Neural cell (in vitro differentiated cells): ENCODE measurements around the gene PHLPP2. TPM values are rescaled to one million over a fixed set of nuclear protein-coding genes. Genes with fewer than 3 reads are reported as not detected.
"Not testable (repeated sequence)": the region's sequence is repeated elsewhere in the genome, so short reads cannot be mapped to it uniquely, and the experiment has no call there.

Experiments
- H2AFZ ChIP-seq: fragments of 200-600, 300-800 bp; sonication (generic), shearing (Covaris generic); 2 replicates; pipeline ENCODE4 v1.6.0; 2014; ENCODE audit warnings: low read depth, mild to moderate bottlenecking, antibody characterized with exemption, low read length, moderate library complexity
- H3F3A ChIP-seq: fragments of 200-600 bp; shearing (Covaris generic); 2 replicates; pipeline ENCODE4 v1.6.1; 2016; ENCODE audit warnings: mild to moderate bottlenecking, moderate library complexity, mixed read lengths, antibody characterized with exemption, low read length; ENCODE audit not compliant: insufficient read depth, poor library complexity, severe bottlenecking
- H3K27ac ChIP-seq: fragments of 200-600, 300-800 bp; sonication (generic), shearing (Covaris generic); 2 replicates; pipeline ENCODE4 v1.5.1; 2014; ENCODE audit warnings: mild to moderate bottlenecking, low read length, moderate library complexity
- H3K27me3 ChIP-seq: fragments of 300-800, 200-600 bp; sonication (generic), shearing (Covaris generic); 2 replicates; pipeline ENCODE4 v1.6.0; 2014; ENCODE audit warnings: mild to moderate bottlenecking, low read depth, low read length, moderate library complexity; ENCODE audit not compliant: insufficient read depth
- H3K36me3 ChIP-seq: fragments of 300-800, 200-600 bp; sonication (generic), shearing (Covaris generic); 2 replicates; pipeline ENCODE4 v1.5.1; 2014; ENCODE audit warnings: mild to moderate bottlenecking, antibody characterized with exemption, low read length, moderate library complexity; ENCODE audit not compliant: insufficient read depth
- H3K4me2 ChIP-seq: fragments of 300-800, 200-600 bp; sonication (generic), shearing (Covaris generic); 2 replicates; pipeline ENCODE4 v1.6.0; 2014; ENCODE audit warnings: mild to moderate bottlenecking, low read length
- H3K4me3 ChIP-seq: fragments of 300-800, 200-600 bp; sonication (generic), shearing (Covaris generic); 2 replicates; pipeline ENCODE4 v1.5.1; 2014; ENCODE audit warnings: mild to moderate bottlenecking, low read length, moderate library complexity
- H3K79me2 ChIP-seq: fragments of 200-600 bp; shearing (Covaris generic); replicated peaks from 2 replicates; pipeline ENCODE4 v1.6.0; 2014; ENCODE audit warnings: mild to moderate bottlenecking, low read length, moderate library complexity; ENCODE audit not compliant: insufficient read depth
- H3K9ac ChIP-seq: fragments of 300-800, 200-600 bp; sonication (generic), shearing (Covaris generic); 2 replicates; pipeline ENCODE4 v1.6.1; 2016; ENCODE audit warnings: mild to moderate bottlenecking, low read length, mixed read lengths
- H3K9me2 ChIP-seq: fragments of 200-600 bp; shearing (Covaris generic); 2 replicates; pipeline ENCODE4 v1.6.1; 2016; ENCODE audit warnings: mild to moderate bottlenecking, low read length, mixed read lengths; ENCODE audit not compliant: insufficient read depth
- H3K9me3 ChIP-seq: fragments of 200-600, 300-800 bp; sonication (generic), shearing (Covaris generic); 2 replicates; pipeline ENCODE4 v1.6.1; 2016; ENCODE audit warnings: mild to moderate bottlenecking, mixed run types, low read length, moderate library complexity, mixed read lengths
- H4K20me1 ChIP-seq: fragments of 200-600 bp; shearing (Covaris generic); 2 replicates; pipeline ENCODE4 v1.6.1; 2016; ENCODE audit warnings: mild to moderate bottlenecking, mixed run types; ENCODE audit not compliant: insufficient read depth
- POLR2AphosphoS5 ChIP-seq: IDR thresholded peaks from 2 replicates; pipeline ENCODE4 v1.6.1; 2012
- RAD21 ChIP-seq: fragments of 450-650 bp; conservative IDR thresholded peaks from 2 replicates; pipeline ENCODE4 v1.6.1; 2014; ENCODE audit warnings: antibody characterized with exemption, mild to moderate bottlenecking, moderate library complexity
- SMC3 ChIP-seq: fragments of 450-650 bp; conservative IDR thresholded peaks from 2 replicates; pipeline ENCODE4 v1.6.1; 2014; ENCODE audit warnings: antibody characterized with exemption, mild to moderate bottlenecking, moderate library complexity; ENCODE audit not compliant: poor library complexity
- TAF1 ChIP-seq: IDR thresholded peaks from 2 replicates; pipeline ENCODE4 v1.6.1; 2012; ENCODE audit warnings: low read depth
- polyA plus RNA-seq: library from polyadenylated mRNA; depleted of rRNA; stranded (reverse); fragments of >200 nt; gene quantifications from 2 replicates; pipeline ENCODE4 v1.2.3, GENCODE V29; 2014
- TF ChIP-seq, protein P1 (sequence below): IDR thresholded peaks from 2 replicates; pipeline ENCODE4 v1.6.1; 2012; ENCODE audit warnings: borderline replicate concordance
- TF ChIP-seq, protein P2 (sequence below): fragments of 450-650 bp; IDR thresholded peaks from 2 replicates; pipeline ENCODE4 v1.5.1; 2014; ENCODE audit warnings: antibody characterized with exemption, mild to moderate bottlenecking, moderate library complexity; ENCODE audit not compliant: poor library complexity, severe bottlenecking

PHLPP2 gene
- polyA plus RNA-seq, 1 donor from 2014 or later, result 11.0 TPM

DNA sequence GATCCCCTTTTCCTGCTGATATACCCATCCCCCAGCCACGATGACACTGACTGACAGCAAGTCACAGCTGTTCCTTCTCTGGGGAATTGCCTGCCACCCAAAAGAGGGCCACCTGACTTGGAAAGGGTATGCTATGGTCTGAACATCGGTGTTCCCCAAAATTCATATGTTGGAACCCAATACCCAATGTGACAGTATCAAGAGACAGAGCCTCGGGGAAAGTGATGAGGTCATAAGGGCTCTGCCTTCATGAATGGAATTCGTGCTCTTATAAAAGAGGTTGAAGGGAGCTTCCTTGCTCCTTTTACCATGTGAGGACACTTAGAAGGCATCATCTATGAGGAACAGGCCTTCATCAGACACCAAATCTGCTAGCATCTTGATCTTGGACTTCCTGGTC lies 106.1 kb downstream of the PHLPP2 start:
- no peaks in the 10 kb centered on the region for H3K36me3 ChIP-seq
- no peak overlapping the region for H3K4me3 ChIP-seq
- peaks cover 5% of the 10 kb centered on the region for H3K27me3 ChIP-seq
- no peak for TF ChIP-seq TAF1
- no peaks in the 10 kb centered on the region for H3K9me2 ChIP-seq
- no peak overlapping the region for H3K27ac ChIP-seq
- H3K79me2 ChIP-seq, result no peaks in the 10 kb centered on the region
- H3K4me2 ChIP-seq, result no peak overlapping the region
- no peaks in the 10 kb centered on the region for H4K20me1 ChIP-seq
- H2AFZ ChIP-seq, result no peak overlapping the region
- H3K9ac ChIP-seq, result no peak overlapping the region
- no peaks in the 10 kb centered on the region for H3K9me3 ChIP-seq
- no peaks in the 10 kb centered on the region for H3F3A ChIP-seq

DNA sequence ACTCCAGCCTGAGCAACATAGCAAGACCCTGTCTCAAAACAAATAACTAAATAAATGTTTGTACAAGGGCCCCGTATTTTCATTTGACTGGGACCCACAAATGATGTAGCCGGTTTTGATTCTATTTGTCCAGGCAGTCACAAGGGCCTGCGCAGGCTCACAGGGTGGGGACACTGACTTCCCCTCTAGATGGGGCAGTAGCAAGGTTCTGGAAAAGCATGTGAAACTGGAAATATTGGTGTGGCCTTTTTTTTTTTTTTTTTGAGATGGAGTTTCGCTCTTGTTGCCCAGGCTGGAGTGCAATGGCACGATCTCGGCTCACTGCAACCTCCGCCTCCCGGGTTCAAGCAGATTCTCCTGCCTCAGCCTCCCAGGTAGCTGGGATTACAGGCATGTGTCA lies 109.5 kb downstream of the PHLPP2 start:
- not testable (repeated sequence) for H2AFZ ChIP-seq, H3K27ac ChIP-seq, H3F3A ChIP-seq, H3K79me2 ChIP-seq, H3K9me3 ChIP-seq, H3K4me2 ChIP-seq, H3K4me3 ChIP-seq, H3K9ac ChIP-seq, H3K27me3 ChIP-seq, H4K20me1 ChIP-seq, H3K36me3 ChIP-seq, H3K9me2 ChIP-seq

DNA sequence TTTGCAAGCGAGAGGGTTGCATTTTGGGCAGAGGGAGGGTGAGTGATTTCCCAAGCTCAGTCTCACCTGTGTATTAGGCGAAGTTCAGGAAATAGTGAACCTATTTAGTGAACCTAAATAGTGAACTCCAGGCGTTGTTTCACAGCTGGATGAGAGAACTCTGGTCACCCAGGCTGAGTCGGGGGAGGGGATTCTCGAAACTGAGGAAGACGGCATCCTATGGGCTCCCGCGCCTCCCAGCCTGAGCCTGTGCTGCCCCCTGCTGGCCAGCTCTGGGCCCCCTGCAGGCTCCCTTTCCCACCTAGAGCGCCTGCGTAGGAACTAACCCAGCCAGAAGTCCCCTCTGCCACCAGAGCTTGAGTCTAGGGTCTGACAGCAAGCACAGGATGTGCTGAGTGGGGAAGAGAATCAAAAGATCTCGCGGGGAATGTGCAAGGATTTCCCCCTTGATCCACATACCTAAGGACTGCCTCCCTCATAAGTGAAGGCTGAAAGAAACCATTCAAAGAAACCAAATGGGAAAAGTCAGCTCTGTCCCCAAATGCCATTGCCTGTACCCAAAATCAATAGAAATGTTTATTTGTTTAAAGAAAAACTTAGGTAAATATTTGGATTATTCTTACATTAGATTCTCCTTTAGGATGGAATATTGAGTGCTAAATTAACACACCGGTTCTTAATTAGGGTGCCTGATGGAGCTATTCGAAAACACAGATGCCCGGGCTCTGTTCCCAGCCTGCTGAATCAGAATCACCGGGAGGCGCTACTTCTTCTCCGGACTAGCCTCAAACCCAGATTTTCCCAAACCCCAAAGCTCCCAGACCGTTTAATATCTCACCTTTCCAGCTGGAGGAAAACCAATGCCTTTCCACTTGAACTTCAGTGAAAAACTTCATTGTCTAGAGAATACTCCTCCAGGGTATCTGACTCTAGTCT lies 113.3 kb downstream of the PHLPP2 start:
- no peak overlapping the region for H3K4me2 ChIP-seq
- H3K9me2 ChIP-seq, result no peaks in the 10 kb centered on the region
- no peak overlapping the region for H3K9ac ChIP-seq
- no peak overlapping the region for H3K4me3 ChIP-seq
- no peaks in the 10 kb centered on the region for H3K79me2 ChIP-seq
- H3K27me3 ChIP-seq, result no peaks in the 10 kb centered on the region
- no peaks in the 10 kb centered on the region for H3F3A ChIP-seq
- no peaks in the 10 kb centered on the region for H3K36me3 ChIP-seq
- no peak overlapping the region for H2AFZ ChIP-seq
- H3K9me3 ChIP-seq, result no peaks in the 10 kb centered on the region
- no peaks in the 10 kb centered on the region for H4K20me1 ChIP-seq
- TF ChIP-seq, protein P1, sequence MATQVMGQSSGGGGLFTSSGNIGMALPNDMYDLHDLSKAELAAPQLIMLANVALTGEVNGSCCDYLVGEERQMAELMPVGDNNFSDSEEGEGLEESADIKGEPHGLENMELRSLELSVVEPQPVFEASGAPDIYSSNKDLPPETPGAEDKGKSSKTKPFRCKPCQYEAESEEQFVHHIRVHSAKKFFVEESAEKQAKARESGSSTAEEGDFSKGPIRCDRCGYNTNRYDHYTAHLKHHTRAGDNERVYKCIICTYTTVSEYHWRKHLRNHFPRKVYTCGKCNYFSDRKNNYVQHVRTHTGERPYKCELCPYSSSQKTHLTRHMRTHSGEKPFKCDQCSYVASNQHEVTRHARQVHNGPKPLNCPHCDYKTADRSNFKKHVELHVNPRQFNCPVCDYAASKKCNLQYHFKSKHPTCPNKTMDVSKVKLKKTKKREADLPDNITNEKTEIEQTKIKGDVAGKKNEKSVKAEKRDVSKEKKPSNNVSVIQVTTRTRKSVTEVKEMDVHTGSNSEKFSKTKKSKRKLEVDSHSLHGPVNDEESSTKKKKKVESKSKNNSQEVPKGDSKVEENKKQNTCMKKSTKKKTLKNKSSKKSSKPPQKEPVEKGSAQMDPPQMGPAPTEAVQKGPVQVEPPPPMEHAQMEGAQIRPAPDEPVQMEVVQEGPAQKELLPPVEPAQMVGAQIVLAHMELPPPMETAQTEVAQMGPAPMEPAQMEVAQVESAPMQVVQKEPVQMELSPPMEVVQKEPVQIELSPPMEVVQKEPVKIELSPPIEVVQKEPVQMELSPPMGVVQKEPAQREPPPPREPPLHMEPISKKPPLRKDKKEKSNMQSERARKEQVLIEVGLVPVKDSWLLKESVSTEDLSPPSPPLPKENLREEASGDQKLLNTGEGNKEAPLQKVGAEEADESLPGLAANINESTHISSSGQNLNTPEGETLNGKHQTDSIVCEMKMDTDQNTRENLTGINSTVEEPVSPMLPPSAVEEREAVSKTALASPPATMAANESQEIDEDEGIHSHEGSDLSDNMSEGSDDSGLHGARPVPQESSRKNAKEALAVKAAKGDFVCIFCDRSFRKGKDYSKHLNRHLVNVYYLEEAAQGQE, result no peak
- TF ChIP-seq POLR2AphosphoS5 (no peak), RAD21 (peak; percentile 81), SMC3 (peak; percentile 75)
- TF ChIP-seq, protein P2, sequence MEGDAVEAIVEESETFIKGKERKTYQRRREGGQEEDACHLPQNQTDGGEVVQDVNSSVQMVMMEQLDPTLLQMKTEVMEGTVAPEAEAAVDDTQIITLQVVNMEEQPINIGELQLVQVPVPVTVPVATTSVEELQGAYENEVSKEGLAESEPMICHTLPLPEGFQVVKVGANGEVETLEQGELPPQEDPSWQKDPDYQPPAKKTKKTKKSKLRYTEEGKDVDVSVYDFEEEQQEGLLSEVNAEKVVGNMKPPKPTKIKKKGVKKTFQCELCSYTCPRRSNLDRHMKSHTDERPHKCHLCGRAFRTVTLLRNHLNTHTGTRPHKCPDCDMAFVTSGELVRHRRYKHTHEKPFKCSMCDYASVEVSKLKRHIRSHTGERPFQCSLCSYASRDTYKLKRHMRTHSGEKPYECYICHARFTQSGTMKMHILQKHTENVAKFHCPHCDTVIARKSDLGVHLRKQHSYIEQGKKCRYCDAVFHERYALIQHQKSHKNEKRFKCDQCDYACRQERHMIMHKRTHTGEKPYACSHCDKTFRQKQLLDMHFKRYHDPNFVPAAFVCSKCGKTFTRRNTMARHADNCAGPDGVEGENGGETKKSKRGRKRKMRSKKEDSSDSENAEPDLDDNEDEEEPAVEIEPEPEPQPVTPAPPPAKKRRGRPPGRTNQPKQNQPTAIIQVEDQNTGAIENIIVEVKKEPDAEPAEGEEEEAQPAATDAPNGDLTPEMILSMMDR, result peak; percentile 86
- no peak overlapping the region for H3K27ac ChIP-seq
